Right lobe of liver (tissue), 4 donors: Measurements from ENCODE around the gene KRT17.

Experiments used
- POLR2A ChIP-seq: fragments of 450-650 bp; IDR thresholded peaks from one replicate; pipeline ENCODE4 v1.6.1; 2017; ENCODE audit warnings: antibody characterized with exemption, mild to moderate bottlenecking
- TF ChIP-seq, protein P1 (sequence below), 4 donors: fragments of 200-600 bp in 3 of 4; fragments of 450-650 bp in 1 of 4; IDR thresholded peaks; one replicate each; pipeline versions ENCODE4 v1.5.1 to v1.8.0; 2016 to 2022; ENCODE audit warnings: antibody characterized with exemption in 4 of 4, mild to moderate bottlenecking in 2 of 4
- donor health status: DM: no; HTN: no; CAD: no.
- donor health status: DM: no; HTN: no; CAD: no.
- donor health status: DM: no; HTN: yes; CAD: no.

DNA sequence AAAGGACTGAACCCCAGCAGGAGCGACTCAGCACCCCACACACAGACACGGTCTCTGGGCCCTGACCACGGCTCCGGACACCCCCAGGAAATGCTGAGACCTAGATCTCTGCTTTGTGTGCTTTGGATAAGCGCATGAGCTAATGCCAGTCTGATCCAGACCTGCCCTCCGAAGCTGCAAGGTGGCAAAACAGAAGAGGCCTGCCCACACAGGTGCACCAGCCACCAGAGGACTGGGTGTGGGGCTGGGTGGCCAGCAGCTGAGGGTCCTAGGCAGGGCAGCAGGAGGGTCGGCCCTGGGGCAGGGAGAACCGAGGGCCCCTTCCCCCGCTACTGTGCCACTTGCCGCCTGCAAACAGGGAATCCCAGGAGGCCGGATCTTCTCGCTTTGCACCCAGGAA, 33.6 kb upstream of the KRT17 start:
- TF ChIP-seq, protein P1, sequence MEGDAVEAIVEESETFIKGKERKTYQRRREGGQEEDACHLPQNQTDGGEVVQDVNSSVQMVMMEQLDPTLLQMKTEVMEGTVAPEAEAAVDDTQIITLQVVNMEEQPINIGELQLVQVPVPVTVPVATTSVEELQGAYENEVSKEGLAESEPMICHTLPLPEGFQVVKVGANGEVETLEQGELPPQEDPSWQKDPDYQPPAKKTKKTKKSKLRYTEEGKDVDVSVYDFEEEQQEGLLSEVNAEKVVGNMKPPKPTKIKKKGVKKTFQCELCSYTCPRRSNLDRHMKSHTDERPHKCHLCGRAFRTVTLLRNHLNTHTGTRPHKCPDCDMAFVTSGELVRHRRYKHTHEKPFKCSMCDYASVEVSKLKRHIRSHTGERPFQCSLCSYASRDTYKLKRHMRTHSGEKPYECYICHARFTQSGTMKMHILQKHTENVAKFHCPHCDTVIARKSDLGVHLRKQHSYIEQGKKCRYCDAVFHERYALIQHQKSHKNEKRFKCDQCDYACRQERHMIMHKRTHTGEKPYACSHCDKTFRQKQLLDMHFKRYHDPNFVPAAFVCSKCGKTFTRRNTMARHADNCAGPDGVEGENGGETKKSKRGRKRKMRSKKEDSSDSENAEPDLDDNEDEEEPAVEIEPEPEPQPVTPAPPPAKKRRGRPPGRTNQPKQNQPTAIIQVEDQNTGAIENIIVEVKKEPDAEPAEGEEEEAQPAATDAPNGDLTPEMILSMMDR (IDR thresholded peaks at IDR 0.05) = no peak
- TF ChIP-seq POLR2A = no peak
